GM12878 (cell line): ENCODE results near the gene TRIP6. TPM values are rescaled to one million over a fixed set of nuclear protein-coding genes. Genes with fewer than 3 reads are reported as not detected.

Experiments
- ATAC-seq: fragments of 200-7000 bp; cut with Tn5 transposase; 3 replicates; pipeline ENCODE4 v1.9.1; 2020; ENCODE audit warnings: mild to moderate bottlenecking, moderate library complexity
- BruUV-seq: library from RNA; stranded (reverse); fragments of 400-500 nt; replicated peaks from 2 replicates; lab custom pipeline; 2021; lab: Mats Ljungman, UMichigan
- CTCF ChIA-PET: fragments of 300-600 bp; sonication (Branson Sonifier 250); formaldehyde crosslinking; extraction: SDS; loops from one replicate; lab custom pipeline; 2021; ENCODE audit warnings: inconsistent platforms; lab: Yijun Ruan, JAX
- POLR2A ChIA-PET: fragments of 350-600 bp; formaldehyde crosslinking; extraction: SDS; loops from one replicate; lab custom pipeline; 2021; ENCODE audit warnings: inconsistent platforms; lab: Charles Lee
- RAD21 ChIA-PET: fragments of 300-600 bp; sonication (Branson Sonifier 250); formaldehyde crosslinking; loops from one replicate; lab custom pipeline; 2023; ENCODE audit warnings: antibody characterized with exemption; ENCODE audit not compliant: unreplicated experiment; lab: Charles Lee
- SMC1A ChIA-PET: fragments of 300-600 bp; sonication (Branson Sonifier 250); formaldehyde crosslinking; loops from one replicate; lab custom pipeline; 2023; ENCODE audit not compliant: unreplicated experiment, uncharacterized antibody; lab: Charles Lee
- DNase-seq: peaks from one replicate; pipeline ENCODE4 v3.0.0-alpha.2; 2011; ENCODE audit warnings: low read depth, low spot score
- FAIRE-seq: peaks from 3 replicates; lab custom pipeline; 2011; peaks lifted over from hg19 to GRCh38; lab: Jason Lieb, UNC
- H2AFZ ChIP-seq: 2 replicates; pipeline ENCODE4 v1.6.0; 2011; ENCODE audit warnings: low read depth, low read length, control low read depth; ENCODE audit not compliant: control insufficient read depth
- H3K27ac ChIP-seq: 2 replicates; pipeline ENCODE4 v1.5.1; 2011; ENCODE audit warnings: control low read depth; ENCODE audit not compliant: control insufficient read depth, insufficient read depth
- H3K27me3 ChIP-seq, 2 experiments: replicated peaks in 1 of 2; 2 replicates each; pipeline versions ENCODE4 v1.6.0 to v1.6.1; 2011; ENCODE audit warnings: low read length in 1 of 2; ENCODE audit not compliant: control insufficient read depth in 2 of 2, insufficient read depth in 2 of 2
- H3K36me3 ChIP-seq, 2 experiments: 2 replicates each; pipeline ENCODE4 v1.5.1; 2011; ENCODE audit warnings: low read length in 1 of 2; ENCODE audit not compliant: control insufficient read depth in 2 of 2, insufficient read depth in 2 of 2
- H3K4me1 ChIP-seq: 2 replicates; pipeline ENCODE4 v1.6.1; 2011; ENCODE audit warnings: mild to moderate bottlenecking, low read length, moderate library complexity, mixed read lengths; ENCODE audit not compliant: control insufficient read depth, insufficient read depth
- H3K4me2 ChIP-seq: 2 replicates; pipeline ENCODE4 v1.6.0; 2011; ENCODE audit warnings: control low read depth; ENCODE audit not compliant: control insufficient read depth, insufficient read depth
- H3K4me3 ChIP-seq: fragments of 200-600 bp; sonication (generic); 2 replicates; pipeline ENCODE4 v1.5.1; 2016
- H3K79me2 ChIP-seq: 2 replicates; pipeline ENCODE4 v1.6.0; 2011; ENCODE audit warnings: low read length; ENCODE audit not compliant: control insufficient read depth, insufficient read depth
- H3K9ac ChIP-seq: 2 replicates; pipeline ENCODE4 v1.8.0; 2011; ENCODE audit warnings: low read length, control low read depth, mixed read lengths; ENCODE audit not compliant: control insufficient read depth, insufficient read depth
- H3K9me3 ChIP-seq: replicated peaks from 3 replicates; pipeline ENCODE4 v1.5.1; 2011; ENCODE audit warnings: mild to moderate bottlenecking, low read length; ENCODE audit not compliant: control insufficient read depth, insufficient read depth
- H4K20me1 ChIP-seq: 2 replicates; pipeline ENCODE4 v1.6.0; 2011; ENCODE audit not compliant: control insufficient read depth, insufficient read depth
- ATF2 ChIP-seq: IDR thresholded peaks from 2 replicates; pipeline ENCODE4 v1.6.1; 2012; ENCODE audit warnings: low read length, inconsistent platforms
- ATF3 ChIP-seq: IDR thresholded peaks from 2 replicates; pipeline ENCODE4 v1.6.1; 2011; ENCODE audit warnings: low read depth, mild to moderate bottlenecking, low read length, moderate library complexity, borderline replicate concordance; ENCODE audit errors: extremely low read depth
- BRCA1 ChIP-seq: IDR thresholded peaks from 2 replicates; pipeline ENCODE4 v1.6.1; 2011; ENCODE audit warnings: low read depth, low read length, improper control_type of control experiment
- FOS ChIP-seq: IDR thresholded peaks from 3 replicates; pipeline ENCODE4 v1.6.1; 2011; ENCODE audit warnings: borderline replicate concordance; ENCODE audit not compliant: insufficient read length; ENCODE audit errors: extremely low read depth
- GABPA ChIP-seq: IDR thresholded peaks from 2 replicates; pipeline ENCODE4 v1.6.1; 2014; ENCODE audit warnings: antibody characterized with exemption, low read depth, mild to moderate bottlenecking, inconsistent platforms
- HDGF ChIP-seq: fragments of 450-650 bp; IDR thresholded peaks from 2 replicates; pipeline ENCODE4 v1.6.1; 2016; ENCODE audit warnings: antibody characterized with exemption
- IKZF1 ChIP-seq: fragments of 450-650 bp; conservative IDR thresholded peaks from 2 replicates; pipeline ENCODE4 v1.6.1; 2017; ENCODE audit warnings: antibody characterized with exemption, mild to moderate bottlenecking
- KAT2A ChIP-seq: conservative IDR thresholded peaks from 2 replicates; pipeline ENCODE4 v1.6.1; 2011; ENCODE audit warnings: low read depth, low read length; ENCODE audit not compliant: control insufficient read depth
- LARP7 ChIP-seq: fragments of 450-650 bp; IDR thresholded peaks from 2 replicates; pipeline ENCODE4 v1.6.1; 2017; ENCODE audit warnings: mild to moderate bottlenecking
- MTA2 ChIP-seq: fragments of 450-650 bp; IDR thresholded peaks from 2 replicates; pipeline ENCODE4 v1.6.1; 2016; ENCODE audit warnings: low read depth, mild to moderate bottlenecking, moderate library complexity
- MYB ChIP-seq: fragments of 150-350 bp; IDR thresholded peaks from 2 replicates; pipeline ENCODE4 v1.6.1; 2014; ENCODE audit warnings: mild to moderate bottlenecking, low read depth, low read length, borderline replicate concordance
- POLR2AphosphoS5 ChIP-seq: IDR thresholded peaks from 2 replicates; pipeline ENCODE4 v1.6.1; 2011; ENCODE audit warnings: mild to moderate bottlenecking, low read length, inconsistent platforms
- REST ChIP-seq: IDR thresholded peaks from 2 replicates; pipeline ENCODE4 v1.6.1; 2012; ENCODE audit warnings: mild to moderate bottlenecking, low read depth, low read length
- SPI1 ChIP-seq: IDR thresholded peaks from 2 replicates; pipeline ENCODE4 v1.6.1; 2011; ENCODE audit warnings: low read depth, mild to moderate bottlenecking, low read length, moderate library complexity, borderline replicate concordance; ENCODE audit not compliant: insufficient read depth
- WRNIP1 ChIP-seq: IDR thresholded peaks from 2 replicates; pipeline ENCODE4 v1.6.1; 2011; ENCODE audit warnings: low read depth, low read length, improper control_type of control experiment, borderline replicate concordance
- ZNF217 ChIP-seq: fragments of 450-650 bp; IDR thresholded peaks from 2 replicates; pipeline ENCODE4 v1.6.1; 2017; ENCODE audit warnings: antibody characterized with exemption, mild to moderate bottlenecking
- ZNF384 ChIP-seq: IDR thresholded peaks from 2 replicates; pipeline ENCODE4 v1.6.1; 2012; ENCODE audit warnings: low read depth, mild to moderate bottlenecking, low read length, improper control_type of control experiment, borderline replicate concordance
- WGBS: methylation state at CpG from one replicate; pipeline ENCODE4 v1.1.6; 2016; ENCODE audit warnings: low lambda C conversion rate; ENCODE audit not compliant: insufficient replicate concordance, insufficient coverage; ENCODE audit errors: missing lambda C conversion rate; 5-methylcytosine and 5-hydroxymethylcytosine counted together
- in situ Hi-C: fragments of 300-500 bp; cut with MboI; formaldehyde crosslinking; loops from 9 replicates; pipeline ENCODE4 v1.14.3; 2018; ENCODE audit warnings: mixed read lengths
- intact Hi-C: fragments of 100-400 bp; cut with micrococcal nuclease; formaldehyde crosslinking; loops from one replicate; pipeline ENCODE4 v1.14.2; 2022; ENCODE audit not compliant: unreplicated experiment
- polyA plus RNA-seq, 11 experiments: library from polyadenylated mRNA; depleted of rRNA in 4 of 11; unstranded in 6 of 11; stranded (reverse) in 5 of 11; fragments of >200 nt; fragmentation: Nextera tagmentation in 4 of 11; fragmentation: Illumina TruSeq in 1 of 11; extraction: Ambion mirVana in 4 of 11; extraction: Trizol in 1 of 11; gene quantifications; 1 replicate in 1 of 11; 2 replicates in 10 of 11; pipeline versions ENCODE4 v1.2.1 to v1.2.3, GENCODE V29; 2011 to 2016; ENCODE audit warnings: inconsistent platforms in 2 of 11, missing spikeins in 2 of 11, low read depth in 1 of 11
- total RNA-seq, 4 experiments: library from RNA; depleted of rRNA in 3 of 4; stranded (reverse); fragments of >200 nt in 3 of 4; fragmentation: Illumina TruSeq in 1 of 4; extraction: Trizol in 1 of 4; gene quantifications; 2 replicates each; pipeline versions ENCODE4 v1.2.1 to v1.2.3, GENCODE V29; 2013 to 2021

TRIP6 gene
- total and polyA plus RNA-seq, 10 of the 15 experiments (the other 5 are each of a cell fraction or from before 2014, with no cell fraction given) = 2.5 to 47.4 (median 25.5) TPM

GRCh38 chr7:100824499-100825214 lies 42.5 kb upstream of the TRIP6 start:
- ChIA-PET CTCF (no interaction called here), RAD21 (no interaction called here), SMC1A (interaction anchor here (1.1 kb wide), 1 partner anchor 25 kb away, joined by 3 read pairs; no protein-coding TSS in a partner anchor), POLR2A (no interaction called here)
- 32% methylated on average over 15 of the region's 18 CpGs for WGBS
- H3K36me3 ChIP-seq = no peaks in the 10 kb centered on the region
- no peaks in the 10 kb centered on the region for H3K9me3 ChIP-seq
- no peaks in the 10 kb centered on the region for H3K79me2 ChIP-seq
- no peak for FAIRE-seq
- BruUV-seq = no TSS peak
- no peak overlapping the region for H3K27ac ChIP-seq
- no peak overlapping the region for H3K4me2 ChIP-seq
- H2AFZ ChIP-seq = no peak overlapping the region
- intact Hi-C loops (no loop called here), in situ Hi-C loops (no loop called here)
- DNase-seq = no peak
- H4K20me1 ChIP-seq = no peaks in the 10 kb centered on the region
- peaks cover 12 to 14% of the 10 kb centered on the region in 2 experiments; a peak in 3 of 4 replicates for H3K27me3 ChIP-seq
- no peak overlapping the region for H3K4me3 ChIP-seq
- no peak overlapping the region for H3K9ac ChIP-seq
- ATAC-seq = no peak
- no peaks in the 10 kb centered on the region for H3K4me1 ChIP-seq
- TF ChIP-seq SPI1 = no peak
- no peak for TF ChIP-seq BRCA1
- no peak for TF ChIP-seq KAT2A
- TF ChIP-seq ATF3 = no peak
- no peak for TF ChIP-seq LARP7
- TF ChIP-seq FOS = no peak
- no peak for TF ChIP-seq REST
- TF ChIP-seq ZNF384 = no peak
- no peak for TF ChIP-seq HDGF
- no peak for TF ChIP-seq GABPA
- TF ChIP-seq ZNF217 = no peak
- TF ChIP-seq IKZF1 = no peak
- TF ChIP-seq MTA2 = no peak
- TF ChIP-seq ATF2 = no peak
- no peak for TF ChIP-seq MYB
- no peak for TF ChIP-seq WRNIP1
- no peak for TF ChIP-seq POLR2AphosphoS5
